GM12872 (cell line): Measurements from ENCODE around the gene CDC14B.
A peak's percentile ranks its signal among the peaks of the same experiment; 100 is the strongest.

ENCODE experiments used
- CTCF ChIP-seq: IDR thresholded peaks from 3 replicates; pipeline ENCODE4 v1.5.1; 2011; ENCODE audit warnings: low read depth, mild to moderate bottlenecking, low read length, moderate library complexity; ENCODE audit not compliant: insufficient read depth

Gene CDC14B

DNA sequence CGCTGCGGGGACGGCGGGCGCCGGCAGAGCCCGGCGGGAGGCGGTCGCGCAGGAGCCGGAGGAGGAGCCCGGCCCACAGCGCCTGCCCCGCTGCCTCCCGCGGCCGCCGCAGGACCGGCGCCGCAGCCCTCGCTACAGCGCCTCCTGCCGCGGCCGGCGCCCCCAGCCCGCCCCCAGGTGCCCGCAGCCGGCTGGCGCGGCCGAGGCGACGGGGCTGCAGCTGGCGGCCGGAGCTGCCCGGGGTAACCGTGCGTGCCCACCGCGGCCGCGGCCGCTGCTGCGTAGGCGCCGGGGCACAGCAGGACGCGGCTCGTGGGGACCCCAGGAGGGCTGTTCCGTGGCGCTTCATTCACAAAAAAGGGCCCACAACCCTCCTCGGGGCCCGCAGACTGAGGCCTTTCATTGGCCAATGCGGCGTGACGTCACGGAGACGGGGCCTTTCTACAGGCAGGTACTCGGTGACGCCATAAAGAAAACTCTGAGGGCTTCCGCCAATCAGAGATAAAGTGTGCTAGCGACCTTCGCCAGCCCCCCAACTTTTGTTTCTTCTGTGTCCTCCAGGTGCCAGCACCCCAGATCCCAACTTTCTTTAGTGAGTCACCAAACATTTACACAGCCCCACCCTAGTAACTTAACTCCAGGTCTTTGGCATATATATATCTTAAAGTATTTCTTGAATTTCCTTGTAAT is at the start of gene CDC14B:
TSS of gene CDC14B (minus strand) at position 353 of the 690 bp plus-strand sequence. CDS start 465 bp downstream, outside the sequence.
- no peak for TF ChIP-seq CTCF

GRCh38 chr9:96668868-96669534 is 49.4 kb upstream of the CDC14B start:
- no peak for TF ChIP-seq CTCF

DNA sequence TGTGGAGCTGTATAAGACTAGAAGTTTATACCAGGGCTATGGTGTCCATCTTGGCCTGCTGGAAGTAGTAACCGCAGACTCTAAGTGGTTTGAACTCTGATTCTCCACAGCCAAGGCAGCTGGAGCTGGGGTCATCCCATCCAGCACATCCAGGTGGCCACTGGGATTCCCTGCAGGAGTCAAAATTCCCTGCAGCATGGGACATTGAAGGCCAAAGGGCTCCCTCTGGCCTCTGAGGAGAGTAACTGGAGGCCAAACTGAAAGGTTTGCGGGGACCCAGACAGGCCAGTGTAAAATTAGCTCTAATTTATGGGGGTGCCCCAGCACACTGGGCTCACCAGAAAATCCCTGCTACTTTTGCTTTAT is 47.7 kb upstream of the CDC14B start:
- TF ChIP-seq CTCF: no peak

GRCh38 chr9:96666653-96667362 is 47.2 kb upstream of the CDC14B start:
- TF ChIP-seq CTCF: peak; percentile 54

- TF ChIP-seq CTCF: no peak
Observed at GRCh38 chr9:96665789-96666188, 46.1 kb upstream of the CDC14B start.

DNA sequence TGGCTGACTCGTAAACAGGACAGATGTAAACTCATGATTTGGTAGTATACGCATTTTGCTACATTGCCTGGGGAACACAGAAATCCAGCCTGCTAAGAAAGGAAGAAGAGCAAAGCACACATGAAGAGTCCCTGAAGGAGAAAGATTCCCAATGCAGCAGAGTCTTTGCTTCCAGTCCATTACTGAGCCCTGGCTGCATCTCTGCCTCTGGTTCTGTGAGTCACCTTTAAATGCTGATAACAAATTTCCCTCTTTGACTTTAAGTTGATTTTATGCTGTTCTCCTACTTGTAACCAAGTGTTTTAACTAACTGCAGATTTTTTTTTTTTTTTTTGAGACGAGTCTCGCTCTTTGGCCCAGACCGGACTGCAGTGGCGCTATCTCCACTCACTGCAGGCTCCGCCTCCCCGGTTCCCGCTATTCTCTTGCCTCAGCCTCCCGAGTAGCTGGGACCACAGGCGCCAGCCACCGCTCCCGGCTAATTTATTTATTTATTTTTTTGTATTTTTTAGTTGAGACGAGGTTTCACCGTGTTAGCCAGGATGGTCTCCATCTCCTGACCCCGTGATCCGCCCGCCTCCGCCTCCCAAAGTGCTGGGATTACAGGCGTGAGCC is 44.0 kb upstream of the CDC14B start:
- TF ChIP-seq CTCF: no peak

DNA sequence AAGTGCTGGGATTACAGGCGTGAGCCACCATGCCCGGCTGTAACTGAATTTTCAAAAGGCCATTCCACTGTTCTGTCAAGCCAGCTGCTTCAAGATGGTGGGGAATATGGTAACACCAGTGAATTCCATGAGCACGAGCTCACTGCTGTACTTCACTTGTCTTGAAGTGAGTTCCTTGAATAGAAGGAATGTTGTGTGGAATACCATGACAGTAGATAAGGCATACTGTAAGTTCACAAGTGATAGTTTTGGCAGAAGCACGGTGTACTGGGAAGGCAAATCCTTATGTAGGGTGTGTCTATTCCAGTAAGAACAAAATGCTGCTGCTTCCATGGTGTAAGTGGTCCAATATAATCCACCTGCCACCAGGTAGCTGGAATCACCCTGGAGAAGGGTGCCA is 42.1 kb upstream of the CDC14B start:
- TF ChIP-seq CTCF: no peak
